H1 (cell line): ENCODE data around the gene HOMER2. TPM values are rescaled to one million over a fixed set of nuclear protein-coding genes. Genes with fewer than 3 reads are reported as not detected.

Experiments
- EZH2 ChIP-seq: fragments of 200-600 bp; sonication (generic); IDR thresholded peaks from 2 replicates; pipeline ENCODE4 v1.7.1; 2012; ENCODE audit warnings: low read depth, mild to moderate bottlenecking, moderate library complexity, low read length, inconsistent platforms; ENCODE audit not compliant: severe bottlenecking
- RXRA ChIP-seq: IDR thresholded peaks from 2 replicates; pipeline ENCODE4 v1.6.1; 2011; ENCODE audit warnings: low read depth, mild to moderate bottlenecking, low read length, moderate library complexity; ENCODE audit not compliant: insufficient read depth
- SP2 ChIP-seq: IDR thresholded peaks from 2 replicates; pipeline ENCODE4 v1.6.1; 2012; ENCODE audit warnings: mild to moderate bottlenecking, low read length, inconsistent platforms
- SUZ12 ChIP-seq: fragments of 200-600 bp; sonication (generic); IDR thresholded peaks from 2 replicates; pipeline ENCODE4 v1.6.1; 2012; ENCODE audit warnings: mild to moderate bottlenecking, inconsistent platforms, low read length, moderate library complexity, mixed read lengths
- TAF7 ChIP-seq: optimal IDR thresholded peaks from 2 replicates; pipeline ENCODE3; 2011; ENCODE audit warnings: low read depth, mild to moderate bottlenecking, inconsistent platforms, low read length, moderate library complexity, borderline replicate concordance
- polyA plus RNA-seq, 7 experiments: library from polyadenylated mRNA; depleted of rRNA in 3 of 7; stranded (reverse) in 5 of 7; unstranded in 2 of 7; fragments of >200 nt in 5 of 7; fragments of 200-250 nt in 2 of 7; gene quantifications; 1 replicate in 5 of 7; 2 replicates in 1 of 7; 4 replicates in 1 of 7; pipeline versions ENCODE4 v1.2.1 to v1.2.3, GENCODE V29; 2011 to 2013; ENCODE audit warnings: missing spikeins in 2 of 7, mixed read lengths in 2 of 7
- total RNA-seq: library from RNA; stranded (reverse); fragmentation: NEBNext Ultra II Directional; extraction: Animal tissue kit (Norgen Biotek cat#: 25700); gene quantifications from 2 replicates; pipeline ENCODE4 v1.2.1, GENCODE V29; 2021

Gene HOMER2
- total and polyA plus RNA-seq, 2 of the 8 experiments (the other 6 are each of a cell fraction or from before 2014, with no cell fraction given), result 12.5 to 27.6 TPM

DNA sequence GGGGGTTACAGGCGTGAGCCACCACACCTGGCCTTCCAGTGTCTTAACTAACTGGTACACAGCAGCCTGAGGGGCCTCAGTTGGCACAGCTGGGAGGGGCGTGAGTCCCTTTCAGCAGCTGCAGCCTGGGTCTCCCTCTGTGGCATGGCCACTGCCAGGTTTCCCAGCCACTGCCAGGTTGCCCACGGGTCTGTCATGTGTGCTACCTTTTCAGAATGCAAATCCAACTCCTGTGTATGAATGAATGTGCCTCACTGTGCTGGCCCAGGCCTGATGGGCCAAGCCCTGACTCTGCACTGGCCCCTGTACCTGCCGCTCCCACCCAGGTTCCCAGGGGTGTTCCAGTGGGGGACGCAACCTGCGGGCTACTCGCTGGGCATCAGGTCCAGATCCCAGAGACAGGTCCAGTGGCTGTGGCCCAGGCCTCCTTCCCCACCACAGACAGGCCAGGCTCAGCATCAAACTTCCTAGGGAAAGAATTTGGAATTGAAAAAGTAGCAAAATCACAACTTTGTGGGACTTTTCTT, 117.1 kb downstream of the HOMER2 start (continued):
- TF ChIP-seq TAF7 (no peak), SUZ12 (no peak), EZH2 (no peak), SP2 (no peak), RXRA (no peak)
